SK-N-SH treated with all-trans-retinoic acid at 6 μM for 48 hours (cell line): ENCODE measurements around the gene DIDO1.

Source experiments
- ATAC-seq: fragments of 200-7000 bp; cut with Tn5 transposase; 3 replicates; pipeline ENCODE4 v1.9.1; 2020; ENCODE audit warnings: mild to moderate bottlenecking, moderate library complexity
- ARNTL ChIP-seq: fragments of 450-650 bp; formaldehyde crosslinking; IDR thresholded peaks from 2 replicates; pipeline ENCODE4 v1.5.0; 2020; ENCODE audit warnings: low read depth, mild to moderate bottlenecking, moderate library complexity, borderline replicate concordance
- BACH2 ChIP-seq: fragments of 250-450 bp; sonication (Bioruptor Pico); IDR thresholded peaks from 2 replicates; pipeline ENCODE4 v1.9.0; 2021; ENCODE audit warnings: mild to moderate bottlenecking, borderline replicate concordance
- ESRRG ChIP-seq: fragments of 250-450 bp; sonication (Bioruptor Pico); IDR thresholded peaks from 2 replicates; pipeline ENCODE4 v1.6.1; 2021; ENCODE audit warnings: mild to moderate bottlenecking
- GLIS3 ChIP-seq: fragments of 250-450 bp; sonication (Bioruptor Pico); IDR thresholded peaks from 2 replicates; pipeline ENCODE4 v1.5.0; 2020; ENCODE audit warnings: mild to moderate bottlenecking, moderate library complexity
- ISL1 ChIP-seq: fragments of 250-450 bp; sonication (Bioruptor Pico); IDR thresholded peaks from 2 replicates; pipeline ENCODE4 v2.1.2; 2022; ENCODE audit warnings: mild to moderate bottlenecking, moderate library complexity
- OSR1 ChIP-seq: fragments of 250-450 bp; sonication (Bioruptor Pico); IDR thresholded peaks from 2 replicates; pipeline ENCODE4 v1.8.0; 2022; ENCODE audit warnings: moderate library complexity, mild to moderate bottlenecking, inconsistent platforms
- PATZ1 ChIP-seq: fragments of 250-450 bp; sonication (Bioruptor Pico); IDR thresholded peaks from 2 replicates; pipeline ENCODE4 v1.8.0; 2020; ENCODE audit warnings: mild to moderate bottlenecking, moderate library complexity, borderline replicate concordance
- POU6F1 ChIP-seq: fragments of 250-450 bp; sonication (Bioruptor Pico); IDR thresholded peaks from 2 replicates; pipeline ENCODE4 v1.8.0; 2021; ENCODE audit warnings: low read depth, mild to moderate bottlenecking, moderate library complexity, borderline replicate concordance
- RARB ChIP-seq: fragments of 250-450 bp; sonication (Bioruptor Pico); IDR thresholded peaks from 2 replicates; pipeline ENCODE4 v1.8.0; 2021; ENCODE audit warnings: mild to moderate bottlenecking, moderate library complexity
- SNAI2 ChIP-seq: fragments of 250-450 bp; sonication (Bioruptor Pico); IDR thresholded peaks from 2 replicates; pipeline ENCODE4 v1.5.0; 2020; ENCODE audit warnings: mild to moderate bottlenecking, moderate library complexity
- TCF4 ChIP-seq: fragments of 250-450 bp; sonication (Bioruptor Pico); IDR thresholded peaks from 2 replicates; pipeline ENCODE4 v1.8.0; 2021; ENCODE audit warnings: mild to moderate bottlenecking, moderate library complexity, borderline replicate concordance
- TOX ChIP-seq: fragments of 250-450 bp; sonication (Bioruptor Pico); IDR thresholded peaks from 2 replicates; pipeline ENCODE4 v1.8.0; 2021; ENCODE audit warnings: mild to moderate bottlenecking, moderate library complexity, borderline replicate concordance
- ZC3H10 ChIP-seq: fragments of 250-450 bp; sonication (Bioruptor Pico); IDR thresholded peaks from 2 replicates; pipeline ENCODE4 v1.5.1; 2021; ENCODE audit warnings: mild to moderate bottlenecking, moderate library complexity
- ZFP3 ChIP-seq: fragments of 250-450 bp; sonication (Bioruptor Pico); IDR thresholded peaks from 2 replicates; pipeline ENCODE4 v1.5.0; 2020; ENCODE audit warnings: mild to moderate bottlenecking, moderate library complexity
- ZFP30 ChIP-seq: fragments of 450-650 bp; formaldehyde crosslinking; IDR thresholded peaks from 2 replicates; pipeline ENCODE4 v1.5.0; 2022; ENCODE audit warnings: mild to moderate bottlenecking, moderate library complexity
- ZNF565 ChIP-seq: fragments of 450-650 bp; formaldehyde crosslinking; conservative IDR thresholded peaks from 2 replicates; pipeline ENCODE4 v1.5.0; 2020; ENCODE audit warnings: low read depth, mild to moderate bottlenecking, moderate library complexity
- ZNF70 ChIP-seq: fragments of 450-650 bp; formaldehyde crosslinking; IDR thresholded peaks from 2 replicates; pipeline ENCODE4 v1.5.0; 2020; ENCODE audit warnings: mild to moderate bottlenecking, moderate library complexity
- ZNF8 ChIP-seq: fragments of 450-650 bp; formaldehyde crosslinking; IDR thresholded peaks from 2 replicates; pipeline ENCODE4 v1.5.0; 2020; ENCODE audit warnings: mild to moderate bottlenecking, moderate library complexity
- TF ChIP-seq, protein P1 (sequence below): fragments of 250-450 bp; sonication (Bioruptor Pico); IDR thresholded peaks from 2 replicates; pipeline ENCODE4 v1.5.0; 2020; ENCODE audit warnings: mild to moderate bottlenecking, moderate library complexity
- TF ChIP-seq, protein P2 (sequence below): fragments of 250-450 bp; sonication (Bioruptor Pico); IDR thresholded peaks from 2 replicates; pipeline ENCODE4 v1.5.1; 2021; ENCODE audit warnings: mild to moderate bottlenecking, moderate library complexity

Gene DIDO1

DNA sequence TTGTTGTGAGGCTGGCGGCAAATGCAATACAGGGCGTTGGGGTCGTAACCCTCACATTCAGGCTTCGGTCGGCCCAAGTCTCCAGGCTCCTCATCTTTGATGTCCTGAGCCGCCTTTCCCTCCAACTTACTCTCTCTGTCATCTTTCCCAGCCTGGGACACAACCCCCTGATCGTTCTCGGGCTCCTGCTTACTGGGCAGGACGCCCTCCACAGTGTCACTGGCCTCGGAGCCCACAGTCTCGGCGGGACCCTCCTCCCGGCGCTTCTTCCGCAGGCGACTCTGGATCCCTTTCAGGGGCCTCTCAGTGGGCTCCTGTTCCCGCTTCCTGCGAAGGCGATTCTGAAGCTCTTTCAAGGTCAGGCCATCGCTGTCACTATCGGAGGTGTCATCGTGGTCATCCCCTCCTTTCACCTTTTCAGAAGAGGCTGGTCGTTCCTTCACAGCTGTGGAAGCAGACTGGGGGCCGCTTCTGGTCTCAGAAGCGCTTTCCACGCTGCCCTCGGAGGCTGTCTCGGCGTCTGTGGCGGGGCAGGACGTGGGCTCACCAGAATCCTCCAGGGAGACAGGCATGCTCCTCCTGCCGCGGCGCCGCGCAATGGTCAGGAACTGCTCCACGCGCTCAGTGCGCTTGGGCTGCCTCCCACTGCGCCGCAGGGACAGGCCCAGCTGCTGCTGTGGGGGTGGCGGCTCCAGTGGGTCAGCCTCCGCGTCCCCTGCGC lies 15.4 kb downstream of the DIDO1 start:
- no peak for TF ChIP-seq POU6F1 (CRISPR knock-in tag)
- TF ChIP-seq BACH2 (CRISPR knock-in tag) = no peak
- TF ChIP-seq ZNF8 (CRISPR knock-in tag) = no peak
- TF ChIP-seq ZC3H10 (CRISPR knock-in tag) = no peak
- no peak for TF ChIP-seq ZFP3 (CRISPR knock-in tag)
- no peak for TF ChIP-seq TCF4 (CRISPR knock-in tag)
- TF ChIP-seq ARNTL (CRISPR knock-in tag) = no peak
- no peak for TF ChIP-seq TOX
- TF ChIP-seq GLIS3 = no peak
- no peak for ATAC-seq

DNA sequence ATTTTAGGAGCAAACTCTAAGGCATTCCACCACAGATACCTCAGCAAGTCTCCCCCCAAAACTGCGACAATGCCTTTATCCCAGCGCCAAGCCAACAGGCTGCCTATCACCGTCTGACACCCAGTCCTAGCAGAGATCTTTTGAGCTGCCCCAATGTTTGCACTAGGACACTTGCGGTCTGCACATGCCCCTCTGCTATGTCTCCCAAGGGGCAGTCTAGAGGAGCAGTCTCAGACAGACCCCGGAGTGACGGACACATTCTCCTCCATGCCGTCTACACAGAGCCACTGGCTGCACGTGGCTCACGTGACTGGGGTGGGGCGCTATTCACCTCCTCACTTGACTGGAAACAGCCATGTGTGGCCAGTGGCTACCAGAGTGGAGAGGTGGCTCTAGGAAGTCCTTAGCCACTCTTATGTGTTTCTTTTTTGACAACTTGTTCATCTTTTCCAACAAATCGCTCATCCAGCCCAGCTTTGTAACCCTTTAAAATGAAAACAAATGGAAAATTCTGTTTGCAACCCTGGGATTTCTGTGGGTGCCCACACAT lies 16.0 kb downstream of the DIDO1 start:
- TF ChIP-seq PATZ1 (no peak), POU6F1 (CRISPR knock-in tag) (no peak), SNAI2 (no peak), ZFP3 (CRISPR knock-in tag) (no peak), ZFP30 (CRISPR knock-in tag) (no peak), ZNF70 (CRISPR knock-in tag) (no peak), RARB (no peak), ZNF565 (CRISPR knock-in tag) (no peak), TCF4 (CRISPR knock-in tag) (no peak), ESRRG (CRISPR knock-in tag) (no peak), TOX (no peak), ZC3H10 (CRISPR knock-in tag) (no peak), ISL1 (CRISPR knock-in tag) (no peak), BACH2 (CRISPR knock-in tag) (no peak), OSR1 (CRISPR knock-in tag) (no peak), ARNTL (CRISPR knock-in tag) (no peak), GLIS3 (no peak), ZNF8 (CRISPR knock-in tag) (no peak)
- TF ChIP-seq, protein P1, sequence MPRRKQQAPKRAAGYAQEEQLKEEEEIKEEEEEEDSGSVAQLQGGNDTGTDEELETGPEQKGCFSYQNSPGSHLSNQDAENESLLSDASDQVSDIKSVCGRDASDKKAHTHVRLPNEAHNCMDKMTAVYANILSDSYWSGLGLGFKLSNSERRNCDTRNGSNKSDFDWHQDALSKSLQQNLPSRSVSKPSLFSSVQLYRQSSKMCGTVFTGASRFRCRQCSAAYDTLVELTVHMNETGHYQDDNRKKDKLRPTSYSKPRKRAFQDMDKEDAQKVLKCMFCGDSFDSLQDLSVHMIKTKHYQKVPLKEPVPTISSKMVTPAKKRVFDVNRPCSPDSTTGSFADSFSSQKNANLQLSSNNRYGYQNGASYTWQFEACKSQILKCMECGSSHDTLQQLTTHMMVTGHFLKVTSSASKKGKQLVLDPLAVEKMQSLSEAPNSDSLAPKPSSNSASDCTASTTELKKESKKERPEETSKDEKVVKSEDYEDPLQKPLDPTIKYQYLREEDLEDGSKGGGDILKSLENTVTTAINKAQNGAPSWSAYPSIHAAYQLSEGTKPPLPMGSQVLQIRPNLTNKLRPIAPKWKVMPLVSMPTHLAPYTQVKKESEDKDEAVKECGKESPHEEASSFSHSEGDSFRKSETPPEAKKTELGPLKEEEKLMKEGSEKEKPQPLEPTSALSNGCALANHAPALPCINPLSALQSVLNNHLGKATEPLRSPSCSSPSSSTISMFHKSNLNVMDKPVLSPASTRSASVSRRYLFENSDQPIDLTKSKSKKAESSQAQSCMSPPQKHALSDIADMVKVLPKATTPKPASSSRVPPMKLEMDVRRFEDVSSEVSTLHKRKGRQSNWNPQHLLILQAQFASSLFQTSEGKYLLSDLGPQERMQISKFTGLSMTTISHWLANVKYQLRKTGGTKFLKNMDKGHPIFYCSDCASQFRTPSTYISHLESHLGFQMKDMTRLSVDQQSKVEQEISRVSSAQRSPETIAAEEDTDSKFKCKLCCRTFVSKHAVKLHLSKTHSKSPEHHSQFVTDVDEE = no peak
- TF ChIP-seq, protein P2, sequence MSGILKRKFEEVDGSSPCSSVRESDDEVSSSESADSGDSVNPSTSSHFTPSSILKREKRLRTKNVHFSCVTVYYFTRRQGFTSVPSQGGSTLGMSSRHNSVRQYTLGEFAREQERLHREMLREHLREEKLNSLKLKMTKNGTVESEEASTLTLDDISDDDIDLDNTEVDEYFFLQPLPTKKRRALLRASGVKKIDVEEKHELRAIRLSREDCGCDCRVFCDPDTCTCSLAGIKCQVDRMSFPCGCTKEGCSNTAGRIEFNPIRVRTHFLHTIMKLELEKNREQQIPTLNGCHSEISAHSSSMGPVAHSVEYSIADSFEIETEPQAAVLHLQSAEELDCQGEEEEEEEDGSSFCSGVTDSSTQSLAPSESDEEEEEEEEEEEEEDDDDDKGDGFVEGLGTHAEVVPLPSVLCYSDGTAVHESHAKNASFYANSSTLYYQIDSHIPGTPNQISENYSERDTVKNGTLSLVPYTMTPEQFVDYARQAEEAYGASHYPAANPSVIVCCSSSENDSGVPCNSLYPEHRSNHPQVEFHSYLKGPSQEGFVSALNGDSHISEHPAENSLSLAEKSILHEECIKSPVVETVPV (CRISPR knock-in tag) = no peak
- no peak for ATAC-seq
